CD4-positive, alpha-beta T cell treated with Interleukin-4 for 4 hours (primary cell): Measurements from ENCODE around the gene NEO1.

ENCODE experiments used
- DNase-seq: peaks from one replicate; pipeline ENCODE4 v3.0.0-alpha.2; 2020

Gene NEO1

DNA sequence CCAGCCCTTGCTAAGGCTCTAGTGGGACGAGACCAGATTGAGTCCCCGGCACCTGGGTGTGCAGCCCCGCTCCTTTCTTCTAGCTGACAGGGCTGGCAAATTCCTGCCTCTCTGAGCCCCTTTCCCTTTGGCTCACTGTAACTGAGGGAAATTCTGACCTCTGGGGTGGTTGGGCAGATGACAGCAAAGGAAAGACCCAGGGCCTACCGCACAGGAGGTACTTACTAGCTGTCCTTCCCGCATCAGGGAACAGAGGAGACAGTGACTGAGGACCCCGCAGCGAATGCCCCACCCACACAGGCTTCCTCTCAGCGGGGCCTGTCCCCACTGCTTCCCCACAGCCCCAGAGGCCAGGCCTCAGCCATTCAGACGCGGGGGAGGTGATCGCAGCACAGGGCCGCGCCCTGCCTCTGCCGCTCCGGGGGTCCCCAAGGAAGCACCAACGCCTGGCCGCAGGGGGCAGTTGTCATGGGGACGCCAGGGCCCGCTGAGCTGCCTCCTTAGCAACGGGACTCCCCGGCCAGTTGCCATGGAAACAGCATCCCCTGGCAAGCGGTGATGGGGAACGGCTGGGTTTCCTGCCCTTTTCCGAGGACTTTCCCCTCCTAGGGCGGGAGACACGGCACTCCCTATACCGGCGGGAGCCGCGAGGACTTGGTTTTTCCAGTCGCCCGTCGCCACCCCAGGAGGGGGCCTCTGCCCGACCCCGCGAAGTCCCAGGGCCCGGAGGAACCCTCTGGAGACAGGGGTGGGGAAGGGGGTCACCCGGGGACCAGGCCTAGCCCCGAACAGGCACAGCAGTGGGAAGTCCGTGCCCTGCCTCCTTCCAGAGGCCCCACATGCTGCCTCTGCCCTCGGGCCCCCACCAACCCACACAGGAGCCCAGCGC lies 266.4 kb downstream of the NEO1 start:
- no peak for DNase-seq

DNA sequence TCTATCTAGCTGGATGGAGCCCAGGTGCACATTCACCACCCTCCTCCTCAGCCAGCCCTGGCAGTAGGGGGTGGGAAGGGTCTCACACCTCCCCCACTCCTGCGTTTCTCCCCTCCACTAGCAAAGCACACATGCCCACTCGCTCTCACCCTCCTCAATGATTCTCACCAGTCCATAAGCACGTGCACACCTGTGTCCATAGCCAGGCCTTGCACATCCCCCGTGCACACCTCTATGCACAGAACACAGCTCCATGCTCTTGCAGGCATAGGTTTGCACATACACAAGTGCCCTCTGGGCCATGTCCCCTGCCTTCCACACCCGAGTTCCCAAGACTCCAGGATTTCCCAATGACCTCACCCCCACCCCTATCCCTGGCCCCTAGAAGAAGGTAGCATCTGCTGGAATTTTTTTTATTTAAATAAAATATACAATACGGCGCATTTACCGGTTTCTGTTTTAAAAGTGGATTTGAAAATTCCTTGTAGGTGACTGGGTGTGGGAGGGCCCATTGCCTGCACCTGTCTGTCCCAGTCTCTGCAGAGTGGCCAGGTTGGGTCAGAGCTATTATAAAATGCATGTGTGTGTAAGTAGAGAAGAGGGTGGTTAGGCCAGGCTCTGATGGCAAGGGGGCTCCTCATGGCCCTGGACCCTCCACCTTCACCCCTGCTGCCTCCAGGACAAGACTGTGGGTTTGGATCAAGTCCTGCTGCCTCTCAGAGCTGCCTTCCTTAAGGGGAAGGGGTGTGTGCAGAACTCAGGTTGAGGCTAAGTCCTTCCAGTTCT lies 267.4 kb downstream of the NEO1 start:
- DNase-seq, result no peak

DNA sequence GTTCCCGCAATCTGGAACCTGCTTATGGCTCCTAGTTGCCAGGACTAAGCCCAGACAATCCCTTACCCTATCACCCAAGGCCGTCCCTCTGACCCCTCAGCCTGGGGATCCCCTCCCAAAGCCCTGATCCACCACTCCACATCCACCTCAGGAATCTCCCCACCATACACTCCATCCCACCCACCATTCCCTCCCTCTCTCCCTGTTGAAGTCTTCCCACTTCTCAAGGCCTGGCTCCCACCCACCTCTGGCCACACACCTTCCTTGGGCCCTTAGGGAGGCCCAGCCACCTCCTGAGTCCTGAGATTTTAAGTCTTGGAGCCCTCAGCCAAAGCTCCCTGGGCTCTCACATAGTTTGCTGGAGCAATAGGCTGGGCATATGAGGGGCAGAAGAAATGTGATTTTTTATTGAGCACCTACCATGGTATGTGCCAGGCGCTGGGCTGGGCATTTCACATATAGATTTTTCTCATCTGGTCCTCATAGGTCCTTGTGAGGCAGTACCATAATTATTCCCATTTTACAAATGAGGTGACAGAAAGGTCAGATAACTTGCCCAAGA lies 268.4 kb downstream of the NEO1 start:
- DNase-seq, result no peak

DNA sequence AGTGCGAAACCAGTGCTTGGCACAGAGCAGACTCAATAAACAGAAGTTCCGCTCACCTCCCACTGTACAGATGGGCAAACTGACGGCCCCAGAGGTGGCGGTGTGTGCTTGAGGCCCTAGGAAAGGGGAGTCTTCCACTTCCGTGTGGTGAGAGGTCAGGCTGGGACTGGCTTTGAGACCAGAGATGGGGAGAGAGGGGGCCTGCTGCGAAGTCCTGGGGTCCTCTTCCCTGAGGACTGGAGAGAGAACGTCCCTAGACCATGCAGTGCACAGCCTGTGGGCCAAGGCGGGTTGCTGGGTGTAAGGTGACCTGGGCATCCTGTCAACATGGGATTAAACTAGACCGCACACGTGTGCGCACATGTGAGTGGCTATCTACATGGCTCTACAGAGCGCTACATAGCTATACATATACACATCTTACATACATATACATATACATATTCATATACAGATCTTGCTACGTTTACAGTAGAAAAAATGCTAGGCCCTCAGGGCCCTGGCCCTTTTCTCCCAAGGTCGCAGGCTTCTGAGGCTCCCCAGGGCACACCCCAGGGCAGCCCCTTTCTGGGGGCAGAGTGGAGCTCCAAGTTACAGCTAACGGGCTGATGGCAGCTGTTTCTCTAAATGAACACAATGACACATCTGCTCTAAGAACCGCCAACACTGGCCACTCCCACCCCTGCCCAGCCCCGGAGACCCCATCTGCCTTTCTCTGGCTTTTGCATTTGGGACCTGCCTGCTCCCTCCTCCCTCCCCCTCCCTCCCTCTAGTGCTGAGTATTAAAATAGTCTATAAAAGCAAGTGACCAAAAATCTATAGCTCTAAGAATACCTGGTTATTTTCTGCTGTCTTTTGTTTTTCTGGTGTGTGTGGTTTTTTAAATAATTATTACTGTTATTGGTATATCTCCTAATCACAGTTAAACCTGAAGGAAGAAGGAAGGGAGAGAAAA lies 269.5 kb downstream of the NEO1 start:
- DNase-seq, result no peak

DNA sequence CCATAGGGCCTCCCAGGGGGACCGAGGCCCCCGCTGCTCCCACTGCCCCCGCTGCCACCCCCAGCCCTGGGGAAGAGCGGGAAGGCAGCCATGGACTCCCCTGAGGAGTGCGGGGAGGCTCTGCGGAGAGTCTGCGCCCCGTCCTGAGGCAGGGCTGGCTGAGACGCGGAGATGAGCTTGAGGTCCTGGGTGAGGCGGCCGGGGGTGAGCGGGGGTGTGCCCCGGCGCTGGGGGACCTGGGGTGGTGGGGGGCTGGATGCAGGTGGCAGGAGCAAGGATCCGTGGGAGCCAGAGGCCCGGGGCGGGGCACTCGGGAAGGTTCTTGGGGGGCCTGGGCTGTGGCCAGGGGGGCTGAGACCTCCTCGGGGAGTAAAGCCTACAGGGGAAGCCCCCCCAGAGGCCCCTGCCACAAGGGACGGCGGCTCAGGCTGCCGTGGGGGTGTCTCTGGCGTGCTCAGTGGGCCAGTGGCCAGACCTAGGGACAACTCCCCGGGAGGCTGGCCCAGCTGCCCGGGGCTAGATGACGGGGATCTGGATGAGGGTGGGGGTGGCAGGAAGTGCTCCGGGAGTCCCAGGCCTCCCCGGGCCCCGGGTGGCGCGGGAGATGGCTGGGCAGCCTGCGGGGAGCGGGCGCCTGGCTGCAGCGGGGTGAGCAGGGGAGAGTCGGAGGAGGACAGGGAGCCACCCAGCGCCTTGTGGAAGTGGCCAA lies 270.6 kb downstream of the NEO1 start:
- DNase-seq, result no peak

DNA sequence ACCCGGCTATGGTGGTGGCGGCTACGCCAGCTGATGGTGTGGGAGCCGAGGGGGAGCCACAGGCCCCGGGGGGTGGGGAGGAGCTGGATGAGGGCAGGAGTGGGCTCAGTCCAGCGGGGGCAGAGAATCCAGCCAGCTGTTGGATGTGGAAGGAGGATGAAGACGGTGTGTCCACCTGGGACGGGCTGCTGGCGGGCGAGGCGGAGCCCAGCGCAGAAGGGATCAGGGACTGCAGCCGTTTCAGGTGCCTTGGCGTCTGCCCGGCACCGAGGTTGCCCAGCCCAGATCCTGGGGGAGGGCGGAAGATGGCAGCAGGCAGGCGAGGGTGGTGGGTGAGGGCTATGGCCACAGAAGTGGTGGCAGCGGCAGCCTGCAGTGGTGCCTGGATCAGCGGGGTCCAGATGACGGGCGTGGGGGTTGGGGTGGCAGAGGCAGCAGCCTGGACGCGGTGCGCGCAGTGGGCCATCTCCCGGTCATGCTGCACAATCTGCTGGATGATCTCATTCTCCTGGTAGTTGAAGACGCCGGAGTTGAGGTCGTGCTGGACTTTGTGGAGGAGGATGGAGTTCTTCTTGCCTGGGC lies 271.2 kb downstream of the NEO1 start:
- DNase-seq, result no peak

DNA sequence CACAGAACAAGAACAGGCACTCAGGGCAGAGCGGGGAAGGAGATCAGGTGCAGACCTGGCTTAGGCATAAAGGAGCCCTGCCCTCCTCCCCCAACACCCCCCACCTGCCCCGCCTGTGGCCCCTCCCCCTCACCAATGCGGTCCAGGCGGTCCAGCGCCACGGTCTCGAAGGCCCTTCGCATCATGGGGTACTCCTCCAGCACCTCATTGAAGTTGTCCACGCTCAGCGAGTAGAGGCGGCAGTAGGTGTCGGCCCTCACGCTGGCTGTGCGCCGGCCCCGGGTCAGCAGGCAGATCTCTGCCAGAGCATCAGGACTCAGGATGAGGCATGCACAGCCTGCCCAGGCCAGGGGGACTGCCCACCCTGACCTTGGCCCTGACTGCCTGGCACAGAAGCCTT lies 271.7 kb downstream of the NEO1 start:
- DNase-seq, result no peak

DNA sequence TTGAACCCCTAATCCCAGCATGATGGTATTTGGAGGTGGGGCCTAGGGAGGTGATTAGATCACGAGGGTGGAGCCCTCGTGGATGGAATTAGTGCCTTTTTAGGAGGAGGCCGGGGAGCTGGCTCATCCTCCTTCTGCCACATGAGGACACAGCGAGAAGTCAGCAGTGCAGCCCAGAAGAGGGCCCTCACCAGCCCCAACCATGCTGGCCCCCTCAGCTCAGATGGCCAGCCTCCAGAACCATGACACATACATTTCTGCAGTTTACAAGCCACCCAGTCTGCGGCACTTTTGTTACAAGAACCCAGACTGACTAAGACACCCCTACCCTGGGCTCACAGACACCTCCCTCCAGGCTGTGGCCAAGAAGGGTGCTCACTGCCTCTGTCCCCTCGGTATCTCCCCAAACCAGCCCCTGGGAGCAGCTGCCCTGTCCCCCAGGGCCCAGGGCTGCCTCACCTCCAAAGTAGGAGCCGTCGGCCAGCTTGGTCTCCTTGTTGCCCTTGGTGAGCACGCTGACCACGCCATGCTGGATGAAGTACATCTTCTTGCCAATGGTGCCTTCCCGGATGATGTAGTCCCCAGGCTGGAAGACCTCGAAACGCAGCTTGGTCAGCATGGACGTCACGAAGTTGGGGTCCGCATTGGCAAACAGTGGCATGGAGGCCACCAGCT lies 272.4 kb downstream of the NEO1 start:
- DNase-seq, result no peak

DNA sequence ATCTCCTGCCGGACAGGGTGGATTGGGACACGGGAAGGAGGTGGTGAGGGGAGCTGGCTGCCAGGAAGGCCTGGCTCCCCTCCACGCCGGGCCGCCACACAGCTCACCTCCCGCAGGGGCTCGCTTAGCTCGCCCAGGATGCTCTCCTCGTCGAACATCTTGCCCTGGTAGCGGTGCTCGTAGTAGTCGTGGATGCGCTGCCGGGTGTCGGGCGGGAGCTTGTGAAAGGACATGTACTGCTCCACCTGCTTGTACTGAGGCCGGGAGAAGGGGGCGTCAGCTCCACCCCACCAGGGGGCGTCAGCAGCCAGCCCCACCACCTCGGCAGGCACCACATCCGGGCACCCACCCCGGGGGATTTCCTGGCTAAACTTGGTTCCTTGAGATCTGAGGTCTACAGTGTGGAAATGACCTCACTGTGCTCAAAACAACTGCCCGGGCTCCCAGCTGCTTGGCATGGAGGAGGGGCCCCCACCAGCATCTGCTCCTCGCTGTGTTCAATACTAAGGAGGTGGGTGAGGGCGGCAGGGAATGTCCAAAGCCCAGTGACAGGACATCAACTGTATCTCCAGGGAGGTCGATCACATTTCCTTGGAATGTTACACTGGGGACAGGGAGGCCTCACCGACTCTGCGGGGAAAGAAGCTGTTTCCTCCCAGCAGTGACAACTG lies 273.1 kb downstream of the NEO1 start:
- no peak for DNase-seq

DNA sequence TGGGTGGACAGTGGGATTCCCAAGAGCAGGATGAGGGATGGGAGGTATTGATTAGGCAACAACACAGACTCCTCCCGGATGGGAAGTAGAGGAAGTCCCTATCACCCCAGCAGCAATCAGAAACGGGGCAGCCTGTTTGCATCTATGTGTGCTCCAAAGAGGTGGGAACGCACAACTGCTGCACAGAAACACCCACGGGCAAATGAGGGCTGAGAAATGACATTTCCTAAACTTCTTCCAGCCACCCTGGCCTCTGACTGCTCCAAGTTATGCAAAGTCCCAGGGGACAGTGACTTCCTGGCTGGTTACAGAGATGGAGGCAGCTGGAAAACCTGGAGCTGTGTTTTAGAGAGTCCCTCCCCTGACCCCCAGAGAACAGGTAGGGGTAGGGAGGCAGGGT lies 273.9 kb downstream of the NEO1 start:
- no peak for DNase-seq

DNA sequence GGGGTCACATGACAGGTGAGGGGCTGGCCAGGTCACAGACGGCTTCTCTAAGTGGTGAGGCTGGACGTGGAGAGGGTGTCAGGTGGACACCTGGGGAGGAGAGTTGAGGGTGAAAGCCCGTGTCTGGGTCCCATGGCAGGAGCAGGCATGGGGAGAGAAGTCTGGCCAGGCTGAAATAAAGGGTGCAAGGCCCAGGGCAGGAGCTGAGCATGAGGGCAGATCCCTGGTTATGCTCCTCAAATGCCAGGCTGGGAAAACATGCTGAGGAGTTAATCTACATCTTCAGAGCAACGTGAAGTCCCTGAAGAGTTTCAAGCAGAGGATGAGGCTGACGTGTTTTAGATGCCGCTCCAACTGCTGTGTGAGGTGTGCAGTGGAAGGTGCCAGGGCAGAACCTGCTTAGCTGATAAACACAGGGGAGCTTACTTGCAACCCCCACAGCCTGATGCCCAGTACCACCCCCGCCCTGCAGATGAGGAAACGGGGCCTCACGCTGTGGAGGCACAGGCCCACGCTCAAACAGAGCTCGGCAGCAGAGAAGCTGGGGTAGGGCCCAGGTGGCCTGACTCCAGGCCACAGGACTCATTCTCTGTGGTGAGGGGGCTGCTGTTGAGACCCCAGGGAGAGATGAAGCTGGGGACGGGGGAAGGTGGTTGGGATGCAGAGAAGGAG lies 276.0 kb downstream of the NEO1 start:
- DNase-seq, result no peak

DNA sequence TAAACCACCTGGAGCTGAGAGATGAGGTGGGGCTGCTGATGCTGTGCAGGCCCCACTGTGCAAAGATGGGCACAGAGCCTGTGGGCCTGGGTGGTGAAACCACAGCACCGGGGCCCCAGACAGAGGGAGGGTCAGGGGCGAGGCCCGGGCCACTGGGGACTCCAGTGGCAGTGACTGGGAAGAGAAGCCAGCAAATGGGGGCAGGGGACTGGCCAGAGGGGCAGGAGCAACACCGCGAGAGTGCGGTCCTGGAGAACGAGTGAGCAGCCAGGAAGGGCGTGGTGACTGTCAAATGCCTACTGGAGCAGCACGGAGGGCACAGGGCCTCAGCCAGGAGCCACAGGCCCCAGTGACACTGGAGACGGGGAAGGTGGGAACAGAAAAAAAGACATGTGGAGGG lies 276.7 kb downstream of the NEO1 start:
- DNase-seq, result no peak

DNA sequence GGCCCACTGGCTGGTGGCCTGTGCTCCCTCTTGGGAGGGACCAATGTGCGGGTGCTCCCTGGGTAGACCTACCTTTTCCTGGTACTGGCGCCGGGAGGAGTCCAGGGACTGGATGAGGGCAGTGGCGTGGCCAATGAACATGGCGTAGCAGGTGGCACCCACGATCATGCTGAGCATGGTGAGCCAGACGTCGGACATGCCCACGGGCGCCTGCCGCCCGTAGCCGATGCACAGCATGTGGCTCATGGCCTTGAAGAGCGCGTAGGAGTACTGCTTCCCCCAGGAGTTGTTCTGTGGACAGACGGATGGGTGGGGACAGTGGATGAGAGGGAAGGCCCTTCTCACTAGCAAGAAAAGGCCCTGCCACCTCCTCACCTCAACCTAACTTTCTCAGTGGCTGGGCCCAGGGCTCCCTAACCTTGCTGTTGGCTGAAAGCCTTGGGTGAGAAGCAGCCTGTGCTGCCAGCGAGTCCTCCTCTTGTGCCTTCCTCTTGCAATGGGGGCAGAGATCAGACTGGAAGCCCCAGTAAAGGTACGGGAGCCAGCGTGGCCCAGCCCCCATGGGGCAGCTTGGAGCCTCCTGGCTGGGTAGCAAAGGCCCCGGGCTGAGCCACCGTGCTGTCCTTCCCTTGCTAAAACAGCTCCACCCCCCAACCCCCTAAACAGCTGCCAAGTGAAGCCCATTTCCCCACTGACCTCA lies 277.4 kb downstream of the NEO1 start:
- no peak for DNase-seq

DNA sequence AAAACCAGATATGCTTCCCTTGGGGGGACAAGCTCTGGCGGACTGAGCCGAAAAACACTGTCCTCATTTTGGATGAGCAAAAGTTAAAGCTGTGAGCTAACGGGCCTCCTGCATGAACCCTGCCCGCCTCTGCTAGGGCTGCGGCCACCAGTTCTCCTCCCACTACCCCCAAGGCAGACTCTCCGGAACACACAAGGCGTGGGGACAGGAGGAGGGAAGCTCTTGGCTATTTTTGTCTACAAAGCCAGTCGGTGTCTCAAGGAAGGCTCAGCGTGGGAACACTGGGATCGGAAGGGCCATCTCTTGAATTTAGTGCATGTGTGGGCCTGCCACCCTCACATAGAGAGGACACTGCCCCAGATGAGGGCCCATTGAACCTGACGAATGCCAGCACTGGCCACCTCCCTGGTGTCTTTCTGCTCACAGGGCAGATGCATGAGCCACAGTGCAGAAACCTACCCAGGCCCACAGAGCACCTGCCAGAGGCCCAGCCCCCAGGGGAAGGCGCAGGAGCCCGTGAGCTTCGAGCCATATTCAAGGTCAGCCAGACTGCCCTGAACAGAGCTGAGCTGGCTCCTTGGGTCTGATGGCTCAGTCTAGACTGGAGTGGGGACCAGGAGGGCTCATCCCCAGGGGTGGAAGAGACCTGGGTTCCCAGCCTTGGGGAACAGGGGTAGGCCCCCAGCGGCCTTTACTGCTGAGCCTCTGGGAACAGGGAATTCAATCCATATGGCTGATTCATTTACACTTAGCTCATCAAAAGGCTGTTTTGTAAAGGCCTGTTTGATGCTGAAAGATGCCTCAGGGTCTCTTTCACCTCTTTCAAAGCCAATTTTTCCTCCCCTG lies 278.2 kb downstream of the NEO1 start:
- no peak for DNase-seq

DNA sequence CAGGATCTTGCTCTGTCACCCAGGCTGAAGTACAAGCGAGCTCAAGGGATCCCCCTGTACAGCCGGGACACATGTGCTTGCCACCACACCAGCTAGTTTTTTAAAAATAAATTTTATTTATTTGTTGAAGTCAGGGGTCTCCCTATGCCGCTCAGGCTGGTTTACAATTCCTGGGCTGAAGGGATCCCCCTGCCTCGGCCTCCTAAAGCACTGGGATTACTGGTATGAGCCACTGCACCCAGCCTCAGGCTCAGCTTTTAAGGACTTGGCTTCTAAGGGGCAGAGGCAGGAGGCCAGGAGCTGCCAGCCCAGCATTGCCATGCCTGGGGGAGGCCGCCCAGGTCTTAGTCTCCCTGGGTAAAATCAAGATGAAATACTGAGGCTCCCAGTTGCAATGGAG lies 279.2 kb downstream of the NEO1 start:
- DNase-seq, result no peak

DNA sequence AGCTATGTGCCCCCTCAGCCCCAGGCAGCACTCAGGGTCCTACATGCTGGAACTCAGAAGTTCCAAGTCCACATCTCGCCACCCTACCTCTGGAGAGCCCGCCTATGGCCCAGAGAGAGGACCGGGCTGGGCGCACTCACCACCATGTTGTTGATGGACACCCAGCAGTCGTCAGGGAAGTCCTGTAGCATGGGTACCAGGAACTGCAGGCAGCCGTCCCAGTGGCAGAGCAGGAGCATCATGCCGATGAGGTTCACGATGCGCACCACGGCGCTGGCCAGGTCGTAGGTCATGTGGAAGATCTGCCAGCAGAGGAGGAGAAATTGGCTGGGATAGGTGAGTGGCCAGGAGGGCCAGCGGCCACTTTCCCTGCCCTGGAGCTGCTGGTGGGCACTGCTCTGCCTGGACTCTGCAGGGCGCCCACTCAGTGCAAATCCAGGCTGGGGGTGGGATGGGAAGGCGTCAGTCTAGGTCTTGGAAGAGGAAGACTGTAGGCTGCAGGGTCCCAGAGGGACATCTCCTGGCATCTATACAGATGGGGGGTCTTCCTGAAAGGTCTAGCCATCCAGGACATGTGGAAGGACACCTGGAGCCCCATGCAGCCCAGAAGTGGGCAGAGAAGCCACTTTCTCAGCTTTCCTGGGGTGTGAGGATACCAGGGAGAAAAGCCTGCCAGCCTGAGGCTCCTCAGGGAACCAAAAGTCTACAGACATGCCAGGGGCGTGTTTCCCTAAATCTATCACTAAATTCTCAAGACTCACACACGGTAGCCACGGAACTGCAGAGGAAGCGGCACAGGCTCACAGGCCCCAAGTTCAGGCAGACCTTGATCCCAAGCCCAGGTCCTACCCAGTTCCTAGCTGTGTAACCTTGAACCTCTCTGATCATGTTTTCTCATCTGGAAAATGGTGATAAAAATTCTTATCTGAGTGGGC lies 280.0 kb downstream of the NEO1 start:
- DNase-seq, result no peak

DNA sequence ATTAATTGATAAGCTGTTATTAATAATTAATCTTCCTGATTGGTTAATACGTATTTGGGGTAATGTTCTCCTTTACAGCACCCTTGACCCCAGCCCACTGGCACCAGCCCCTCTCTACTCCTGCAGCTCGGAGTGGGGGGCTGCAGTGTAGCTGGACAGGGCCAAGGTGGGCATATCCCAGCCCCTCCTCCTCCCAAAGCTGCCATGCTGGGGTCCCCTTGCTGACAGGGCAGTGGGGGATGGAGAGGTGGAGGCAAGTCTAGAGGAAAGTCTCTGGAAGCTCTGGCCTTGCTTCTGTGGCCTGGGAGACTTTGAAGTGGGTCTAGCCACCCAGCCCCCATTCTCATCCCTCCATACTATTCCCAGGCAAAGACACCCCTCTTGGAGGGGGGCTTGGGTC lies 280.7 kb downstream of the NEO1 start:
- no peak for DNase-seq
